ENCODE data around the gene CACNA1H. TPM values are rescaled to one million over a fixed set of nuclear protein-coding genes. Genes with fewer than 3 reads are reported as not detected.

CACNA1H gene
- total RNA-seq, 2 experiments from 2014 or later = 0.27 to 0.34 TPM

DNA sequence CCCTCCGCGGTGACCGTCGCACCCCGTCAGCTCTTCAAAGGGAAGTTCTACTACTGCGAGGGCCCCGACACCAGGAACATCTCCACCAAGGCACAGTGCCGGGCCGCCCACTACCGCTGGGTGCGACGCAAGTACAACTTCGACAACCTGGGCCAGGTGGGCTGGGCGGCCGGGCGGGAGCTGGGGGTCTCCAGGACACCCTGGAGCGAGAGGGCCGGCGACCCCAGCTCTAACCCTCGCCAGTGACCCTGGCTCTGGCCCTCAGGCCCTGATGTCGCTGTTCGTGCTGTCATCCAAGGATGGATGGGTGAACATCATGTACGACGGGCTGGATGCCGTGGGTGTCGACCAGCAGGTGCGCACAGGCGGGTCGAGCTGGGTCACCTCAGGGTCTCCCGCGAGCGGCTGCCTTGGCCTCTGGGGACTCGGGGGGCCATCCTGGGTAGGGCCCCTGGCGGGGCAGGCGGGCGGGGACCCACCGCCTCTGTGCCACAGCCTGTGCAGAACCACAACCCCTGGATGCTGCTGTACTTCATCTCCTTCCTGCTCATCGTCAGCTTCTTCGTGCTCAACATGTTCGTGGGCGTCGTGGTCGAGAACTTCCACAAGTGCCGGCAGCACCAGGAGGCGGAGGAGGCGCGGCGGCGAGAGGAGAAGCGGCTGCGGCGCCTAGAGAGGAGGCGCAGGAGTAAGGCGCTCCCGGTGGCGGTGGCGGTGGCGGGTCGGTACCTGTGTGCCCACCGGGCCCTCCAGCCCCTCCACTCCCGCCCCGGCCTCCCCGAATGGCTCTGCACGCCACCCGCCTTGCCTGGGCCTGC is 58.8 kb downstream of the CACNA1H start:
- Mint-ChIP-seq H3K4me1 (ENCODE audit: low read depth) (peaks cover 4% of the 10 kb centered on the region), H3K27me3 (no peaks in the 10 kb centered on the region), H3K36me3 (ENCODE audit: low read depth) (no peaks in the 10 kb centered on the region), H3K9me3 (no peaks in the 10 kb centered on the region), H3K4me3 (no peak overlapping the region), H3K27ac (no peak overlapping the region)
- DNase-seq = no peak
- intact Hi-C loops (cut with micrococcal nuclease) = no loop called here
- ChIA-PET CTCF (no interaction called here), POLR2A (no interaction called here)
- no peak for ATAC-seq
- TF ChIP-seq, protein P1, sequence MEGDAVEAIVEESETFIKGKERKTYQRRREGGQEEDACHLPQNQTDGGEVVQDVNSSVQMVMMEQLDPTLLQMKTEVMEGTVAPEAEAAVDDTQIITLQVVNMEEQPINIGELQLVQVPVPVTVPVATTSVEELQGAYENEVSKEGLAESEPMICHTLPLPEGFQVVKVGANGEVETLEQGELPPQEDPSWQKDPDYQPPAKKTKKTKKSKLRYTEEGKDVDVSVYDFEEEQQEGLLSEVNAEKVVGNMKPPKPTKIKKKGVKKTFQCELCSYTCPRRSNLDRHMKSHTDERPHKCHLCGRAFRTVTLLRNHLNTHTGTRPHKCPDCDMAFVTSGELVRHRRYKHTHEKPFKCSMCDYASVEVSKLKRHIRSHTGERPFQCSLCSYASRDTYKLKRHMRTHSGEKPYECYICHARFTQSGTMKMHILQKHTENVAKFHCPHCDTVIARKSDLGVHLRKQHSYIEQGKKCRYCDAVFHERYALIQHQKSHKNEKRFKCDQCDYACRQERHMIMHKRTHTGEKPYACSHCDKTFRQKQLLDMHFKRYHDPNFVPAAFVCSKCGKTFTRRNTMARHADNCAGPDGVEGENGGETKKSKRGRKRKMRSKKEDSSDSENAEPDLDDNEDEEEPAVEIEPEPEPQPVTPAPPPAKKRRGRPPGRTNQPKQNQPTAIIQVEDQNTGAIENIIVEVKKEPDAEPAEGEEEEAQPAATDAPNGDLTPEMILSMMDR (IDR thresholded peaks at IDR 0.05) = no peak

DNA sequence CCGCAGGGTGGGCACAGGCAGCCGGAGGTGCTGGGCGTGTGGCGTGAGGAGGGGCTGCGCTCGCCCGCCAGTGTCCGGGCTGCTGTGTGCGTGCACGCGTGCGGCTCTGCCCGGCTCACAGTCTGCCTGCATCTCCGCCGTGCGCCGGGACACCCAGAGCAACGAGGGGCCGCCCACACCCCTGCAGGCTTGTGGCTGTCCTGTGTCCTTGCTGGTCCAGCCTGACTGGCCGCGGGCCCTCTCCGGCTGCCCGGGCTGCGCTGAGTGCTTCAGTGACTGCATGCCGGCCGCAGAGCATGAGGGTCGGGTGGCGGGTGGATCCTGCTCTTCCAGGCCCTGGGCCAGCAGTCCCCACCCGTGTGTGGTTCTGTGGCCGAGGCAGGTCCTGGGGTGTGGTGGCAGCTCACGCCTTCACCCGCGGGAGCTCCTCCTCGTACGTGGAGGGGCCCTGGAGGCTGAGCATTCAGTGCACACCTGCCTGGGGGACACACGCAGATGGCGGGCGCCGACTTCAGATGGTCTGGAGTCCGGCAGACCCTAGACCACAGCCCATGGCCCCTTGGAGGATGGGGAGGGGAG is 59.8 kb downstream of the CACNA1H start:
- Mint-ChIP-seq H3K27me3 (no peaks in the 10 kb centered on the region), H3K27ac (no peak overlapping the region), H3K4me3 (no peak overlapping the region), H3K36me3 (ENCODE audit: low read depth) (no peaks in the 10 kb centered on the region), H3K9me3 (no peaks in the 10 kb centered on the region), H3K4me1 (ENCODE audit: low read depth) (peaks cover 4% of the 10 kb centered on the region)
- TF ChIP-seq, protein P1 (IDR thresholded peaks at IDR 0.05) = no peak
- CTCF ChIA-PET = no interaction called here
- POLR2A ChIA-PET = no interaction called here
- ATAC-seq = no peak
- no peak for DNase-seq
- intact Hi-C loops (cut with micrococcal nuclease) = no loop called here

- Mint-ChIP-seq H3K27ac (no peak overlapping the region), H3K36me3 (ENCODE audit: low read depth) (no peaks in the 10 kb centered on the region), H3K4me3 (no peak overlapping the region), H3K9me3 (no peaks in the 10 kb centered on the region), H3K4me1 (ENCODE audit: low read depth) (peaks cover 2% of the 10 kb centered on the region), H3K27me3 (no peaks in the 10 kb centered on the region)
- ChIA-PET POLR2A (no interaction called here), CTCF (no interaction called here)
- no peak for DNase-seq
- intact Hi-C loops (cut with micrococcal nuclease) = no loop called here
- ATAC-seq = no peak
- TF ChIP-seq, protein P1 (IDR thresholded peaks at IDR 0.05) = no peak
Observed at GRCh38 chr16:1213231-1213630, 60.3 kb downstream of the CACNA1H start.

GRCh38 chr16:1213796-1214372 is 61.0 kb downstream of the CACNA1H start:
- POLR2A ChIA-PET = no interaction called here
- Mint-ChIP-seq H3K27ac (no peak overlapping the region), H3K36me3 (ENCODE audit: low read depth) (no peaks in the 10 kb centered on the region), H3K4me3 (no peak overlapping the region), H3K9me3 (no peaks in the 10 kb centered on the region), H3K27me3 (no peaks in the 10 kb centered on the region), H3K4me1 (ENCODE audit: low read depth) (no peaks in the 10 kb centered on the region)
- intact Hi-C loops (cut with micrococcal nuclease) = no loop called here
- CTCF ChIA-PET = no interaction called here
- ATAC-seq (no peak), DNase-seq (no peak)
- TF ChIP-seq, protein P1 (IDR thresholded peaks at IDR 0.05) = no peak

- Mint-ChIP-seq H3K27ac (no peak overlapping the region), H3K9me3 (no peaks in the 10 kb centered on the region), H3K4me3 (no peak overlapping the region), H3K36me3 (ENCODE audit: low read depth) (no peaks in the 10 kb centered on the region), H3K27me3 (no peaks in the 10 kb centered on the region), H3K4me1 (ENCODE audit: low read depth) (no peaks in the 10 kb centered on the region)
- ATAC-seq (no peak), DNase-seq (no peak)
- CTCF ChIA-PET = no interaction called here
- intact Hi-C loops (cut with micrococcal nuclease) = no loop called here
- TF ChIP-seq, protein P1 (IDR thresholded peaks at IDR 0.05) = no peak
- POLR2A ChIA-PET = interaction anchor here (0.6 kb wide), 1 partner anchor 574 kb away, joined by 3 read pairs; no protein-coding TSS in a partner anchor
Observed at GRCh38 chr16:1214719-1215118, 61.8 kb downstream of the CACNA1H start.

All from activated CD8-positive, alpha-beta T cell treated with anti-CD3 and anti-CD28 coated beads for 36 hours (primary cell).